ENCODE data around the gene IYD. TPM values are rescaled to one million over a fixed set of nuclear protein-coding genes. Genes with fewer than 3 reads are reported as not detected.

Gene IYD
- total RNA-seq, 1 experiment from 2014 or later, result not detected

DNA sequence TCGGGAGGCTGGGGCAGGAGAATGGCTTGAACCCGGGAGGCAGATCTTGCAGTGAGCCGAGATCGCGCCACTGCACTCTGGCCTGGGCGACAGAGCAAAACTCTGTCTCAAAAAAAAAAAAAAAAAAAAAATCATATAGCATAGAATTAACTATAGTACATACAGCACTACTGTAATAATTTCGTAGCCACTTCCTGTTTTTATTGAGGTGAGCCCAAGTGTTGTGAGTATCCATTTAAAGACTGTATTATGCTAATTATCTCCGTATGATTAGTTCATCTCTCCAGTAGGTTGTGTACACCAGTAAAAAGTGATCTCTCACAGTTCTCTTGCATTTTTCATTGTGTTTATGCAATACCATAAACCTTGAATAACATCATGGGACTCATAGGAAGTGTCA lies 70.6 kb downstream of the IYD start:
- intact Hi-C loops (cut with micrococcal nuclease), result no loop called here
- no peak overlapping the region for H3K4me3 Mint-ChIP-seq (ENCODE audit: unreplicated experiment)
- no peaks in the 10 kb centered on the region for H3K36me3 Mint-ChIP-seq (ENCODE audit: insufficient read depth, unreplicated experiment)
- H3K4me1 Mint-ChIP-seq (ENCODE audit: insufficient read depth, unreplicated experiment), result no peaks in the 10 kb centered on the region
- DNase-seq (ENCODE audit: unreplicated experiment), result no peak
- H3K27me3 Mint-ChIP-seq (ENCODE audit: insufficient read depth, unreplicated experiment), result no peaks in the 10 kb centered on the region
- ChIA-PET POLR2A (no interaction called here), CTCF (no interaction called here)
- BruUV-seq (replicated peaks), result no TSS peak
- TF ChIP-seq CTCF (IDR thresholded peaks at IDR 0.05; ENCODE audit: unreplicated experiment), result no peak
- no peak overlapping the region for H3K27ac Mint-ChIP-seq (ENCODE audit: low read depth, unreplicated experiment)
- peaks cover 6% of the 10 kb centered on the region for H3K9me3 Mint-ChIP-seq (ENCODE audit: unreplicated experiment)

GRCh38 chr6:150443621-150444020 lies 74.8 kb downstream of the IYD start:
- Mint-ChIP-seq H3K9me3 (ENCODE audit: unreplicated experiment) (peaks cover 6% of the 10 kb centered on the region), H3K27me3 (ENCODE audit: insufficient read depth, unreplicated experiment) (no peaks in the 10 kb centered on the region), H3K27ac (ENCODE audit: low read depth, unreplicated experiment) (no peak overlapping the region), H3K36me3 (ENCODE audit: insufficient read depth, unreplicated experiment) (no peaks in the 10 kb centered on the region), H3K4me3 (ENCODE audit: unreplicated experiment) (no peak overlapping the region), H3K4me1 (ENCODE audit: insufficient read depth, unreplicated experiment) (no peaks in the 10 kb centered on the region)
- DNase-seq (ENCODE audit: unreplicated experiment), result no peak
- ChIA-PET POLR2A (no interaction called here), CTCF (interaction anchor here (0.7 kb wide), 1 partner anchor 24 kb away, joined by 3 read pairs; no protein-coding TSS in a partner anchor)
- intact Hi-C loops (cut with micrococcal nuclease), result no loop called here
- no peak for TF ChIP-seq CTCF (IDR thresholded peaks at IDR 0.05; ENCODE audit: unreplicated experiment)
- BruUV-seq (replicated peaks), result no TSS peak

DNA sequence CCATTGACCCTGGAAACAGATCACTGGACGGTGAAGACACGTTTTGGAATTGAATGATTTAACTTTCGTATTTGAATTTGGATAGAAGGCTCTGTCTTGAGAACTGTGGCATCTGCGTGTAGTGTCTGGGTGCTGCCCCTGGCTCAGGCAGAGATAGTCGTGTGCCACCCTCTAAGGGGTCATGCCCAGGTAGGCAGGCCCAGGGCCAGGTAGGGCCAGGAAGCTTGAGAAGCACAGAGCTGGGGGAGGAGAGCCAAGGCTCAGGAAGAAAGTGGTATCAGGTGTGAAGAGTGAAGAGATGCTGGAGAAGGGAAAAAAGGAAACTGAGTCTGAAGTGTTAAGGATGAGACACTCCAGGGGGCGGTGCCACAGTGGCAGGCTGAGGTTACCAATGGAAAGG lies 75.5 kb downstream of the IYD start:
- BruUV-seq (replicated peaks), result no TSS peak
- Mint-ChIP-seq H3K9me3 (ENCODE audit: unreplicated experiment) (peaks cover 6% of the 10 kb centered on the region), H3K27ac (ENCODE audit: low read depth, unreplicated experiment) (no peak overlapping the region)

DNA sequence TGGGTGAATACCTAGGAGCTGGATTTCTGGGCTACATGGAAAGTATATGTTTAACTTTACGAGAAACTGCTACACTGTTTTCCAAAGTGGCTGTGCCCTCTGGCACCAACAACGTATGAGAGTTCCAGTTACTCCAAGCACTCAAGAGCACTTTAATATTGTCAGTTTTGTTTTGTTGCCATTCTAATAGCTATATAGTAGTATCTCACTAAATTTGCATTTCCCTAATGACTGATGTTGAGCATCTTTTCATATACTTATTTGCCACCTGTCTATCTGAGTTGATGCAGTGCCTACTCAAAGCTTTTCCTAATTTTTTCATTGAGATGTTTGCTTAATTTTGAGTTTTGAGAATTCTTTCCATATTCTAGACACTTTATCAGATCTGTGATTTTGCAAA lies 76.7 kb downstream of the IYD start:
- no peaks in the 10 kb centered on the region for H3K4me1 Mint-ChIP-seq (ENCODE audit: insufficient read depth, unreplicated experiment)
- no peak for TF ChIP-seq CTCF (IDR thresholded peaks at IDR 0.05; ENCODE audit: unreplicated experiment)
- ChIA-PET POLR2A (no interaction called here), CTCF (interaction anchor here (1.6 kb wide), 1 partner anchor 27 kb away, joined by 5 read pairs; no protein-coding TSS in a partner anchor)
- no peak for DNase-seq (ENCODE audit: unreplicated experiment)
- no peaks in the 10 kb centered on the region for H3K27me3 Mint-ChIP-seq (ENCODE audit: insufficient read depth, unreplicated experiment)
- intact Hi-C loops (cut with micrococcal nuclease), result no loop called here
- H3K27ac Mint-ChIP-seq (ENCODE audit: low read depth, unreplicated experiment), result no peak overlapping the region
- BruUV-seq (replicated peaks), result no TSS peak
- no peak overlapping the region for H3K4me3 Mint-ChIP-seq (ENCODE audit: unreplicated experiment)
- H3K36me3 Mint-ChIP-seq (ENCODE audit: insufficient read depth, unreplicated experiment), result no peaks in the 10 kb centered on the region
- H3K9me3 Mint-ChIP-seq (ENCODE audit: unreplicated experiment), result no peaks in the 10 kb centered on the region

More for the DNA sequence above, 75.5 kb downstream of the IYD start:
- no peaks in the 10 kb centered on the region for H3K4me1 Mint-ChIP-seq (ENCODE audit: insufficient read depth, unreplicated experiment)
- POLR2A ChIA-PET, result no interaction called here
- H3K4me3 Mint-ChIP-seq (ENCODE audit: unreplicated experiment), result no peak overlapping the region
- no peak for DNase-seq (ENCODE audit: unreplicated experiment)
- intact Hi-C loops (cut with micrococcal nuclease), result no loop called here
- no peak for TF ChIP-seq CTCF (IDR thresholded peaks at IDR 0.05; ENCODE audit: unreplicated experiment)
- no peaks in the 10 kb centered on the region for H3K36me3 Mint-ChIP-seq (ENCODE audit: insufficient read depth, unreplicated experiment)
- CTCF ChIA-PET, result interaction anchor here (0.7 to 1.6 kb wide), 2 partner anchors 25 to 26 kb away, joined by 3 to 5 read pairs; no protein-coding TSS in a partner anchor
- H3K27me3 Mint-ChIP-seq (ENCODE audit: insufficient read depth, unreplicated experiment), result no peaks in the 10 kb centered on the region

Data from MCF 10A (cell line).